Activated naive CD4-positive, alpha-beta T cell treated with anti-CD3 and anti-CD28 coated beads, Interleukin-2, amount 50 U/mL, for 16 hours (primary cell): ENCODE measurements around the gene CLMN.
"Not testable (repeated sequence)": the region's sequence is repeated elsewhere in the genome, so short reads cannot be mapped to it uniquely, and the experiment has no call there.

Source experiments
- DNase-seq: peaks from one replicate; pipeline ENCODE4 v3.0.0-alpha.2; 2020

CLMN gene

GRCh38 chr14:95189367-95190132 lies 130.2 kb downstream of the CLMN start:
- DNase-seq = no peak

- DNase-seq = no peak
Measured at GRCh38 chr14:95188380-95188779, 131.3 kb downstream of the CLMN start.

DNA sequence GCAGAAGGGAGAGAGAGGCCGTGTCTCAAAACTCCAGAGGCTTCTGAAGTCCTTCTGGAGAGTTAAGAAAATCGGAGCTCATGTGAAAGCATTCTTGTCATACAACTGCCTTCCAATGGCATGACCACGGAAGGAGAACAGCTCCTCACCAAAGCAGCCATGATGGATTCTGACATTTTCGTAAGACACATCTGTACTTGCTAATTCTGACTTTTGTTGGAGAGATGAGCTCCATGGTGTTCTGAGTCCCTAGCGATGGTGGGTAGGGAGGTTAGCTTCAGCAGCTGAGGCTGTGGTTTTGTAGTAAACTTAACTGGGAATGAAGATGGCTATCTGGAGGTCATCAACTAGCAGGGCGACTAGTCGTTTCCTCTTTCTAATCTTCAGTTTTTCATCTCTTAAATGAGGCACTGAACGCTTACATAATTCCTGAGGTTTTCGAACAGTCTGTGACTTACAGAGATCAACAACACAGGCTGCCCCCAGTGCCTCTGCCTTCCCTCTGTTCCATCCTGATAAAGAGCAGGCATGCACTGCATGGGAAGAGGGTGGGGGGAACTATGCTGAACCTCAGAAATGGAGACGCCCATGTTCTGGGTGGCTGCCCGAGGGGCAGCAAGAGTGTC lies 133.8 kb downstream of the CLMN start:
- DNase-seq = no peak

DNA sequence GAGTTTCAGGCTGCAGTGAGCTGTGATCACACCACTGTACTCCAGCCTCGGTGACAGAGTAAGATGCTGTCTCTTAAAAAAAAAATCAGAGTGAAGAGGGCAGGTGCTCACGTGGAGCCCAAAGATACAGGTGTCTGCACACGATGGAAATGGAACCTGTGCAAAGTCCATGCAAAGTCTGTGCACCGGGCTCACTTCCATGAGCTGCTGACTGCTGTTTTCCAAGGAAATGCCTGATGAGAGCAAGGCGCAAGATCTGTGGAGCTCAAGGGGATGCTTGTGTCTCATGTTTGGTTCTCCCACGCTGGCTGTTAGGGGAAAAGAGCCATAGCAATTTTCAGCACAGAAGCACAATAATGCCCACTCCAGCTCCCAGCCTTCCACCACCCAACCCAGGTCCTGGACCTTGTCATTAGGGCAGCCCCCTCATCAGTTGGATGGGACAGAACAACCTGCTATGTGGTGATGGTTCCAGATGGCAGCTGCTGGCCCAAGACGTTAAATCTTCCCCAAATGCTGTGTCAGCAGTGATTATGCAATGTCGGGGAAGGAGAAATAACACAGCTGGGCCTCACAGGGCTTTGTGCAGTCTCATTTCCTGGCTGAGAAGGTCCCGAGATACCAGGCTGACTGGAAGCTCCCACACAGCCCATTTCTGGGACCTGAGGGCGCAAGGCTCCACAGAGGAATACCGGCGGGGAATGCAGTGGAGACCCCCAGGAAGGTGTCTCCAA lies 134.5 kb downstream of the CLMN start:
- no peak for DNase-seq

DNA sequence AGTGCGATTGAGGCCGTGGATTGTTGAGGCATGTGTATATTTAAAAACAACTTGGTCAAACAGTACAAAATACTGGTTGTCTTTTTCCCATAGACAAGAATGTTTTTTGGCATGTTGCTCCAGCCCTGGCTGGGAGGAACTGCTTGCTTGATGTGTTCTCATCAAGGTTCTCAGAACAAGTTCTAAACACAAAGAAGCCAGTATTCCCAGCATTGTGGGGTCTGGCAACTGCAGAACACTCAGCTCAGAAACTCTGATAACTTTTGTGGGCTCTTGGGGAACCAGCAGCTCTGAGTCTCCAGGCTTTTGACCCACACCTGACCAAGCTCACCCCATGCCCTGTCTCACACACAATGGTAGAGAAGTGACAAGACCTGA lies 135.3 kb downstream of the CLMN start:
- DNase-seq = no peak

- DNase-seq = no peak
Measured at GRCh38 chr14:95183532-95184412, 135.9 kb downstream of the CLMN start.

DNA sequence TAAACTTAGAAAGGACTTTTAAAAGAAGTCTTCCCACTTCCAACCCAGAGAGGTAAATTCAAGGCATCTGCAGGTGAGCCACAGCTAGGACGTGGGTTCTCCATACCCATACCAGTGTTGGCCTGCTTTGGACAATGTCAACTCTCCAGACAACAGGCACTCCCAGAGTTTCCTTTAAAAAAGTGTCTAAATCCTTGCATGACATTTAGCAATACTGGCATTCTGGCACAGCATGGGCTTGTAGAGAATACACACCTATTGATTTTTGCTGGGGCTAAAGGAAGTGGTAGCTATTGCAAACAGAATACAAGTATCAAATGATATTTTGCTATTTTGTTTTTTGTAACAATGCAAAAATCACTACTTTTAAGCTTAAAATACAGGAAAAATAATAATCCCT lies 136.6 kb downstream of the CLMN start:
- no peak for DNase-seq

DNA sequence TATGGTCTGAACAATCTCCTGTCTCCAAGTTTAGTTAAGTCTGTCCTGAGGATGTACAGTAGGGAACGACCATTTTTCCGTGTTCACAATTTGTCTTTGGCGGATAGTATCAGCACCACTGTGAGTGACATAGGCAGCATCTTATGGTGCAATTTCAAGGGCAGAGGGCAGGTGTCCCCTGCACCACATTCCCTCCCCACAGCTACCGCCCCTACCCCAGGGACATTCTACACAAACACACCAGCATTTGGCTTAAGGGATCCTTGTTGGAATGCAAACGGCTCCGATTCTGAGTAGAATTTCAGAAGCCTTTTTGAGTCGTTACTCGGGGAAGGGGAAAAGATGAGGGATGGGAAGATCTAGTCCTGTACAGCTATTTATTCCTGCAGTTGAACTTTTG lies 137.3 kb downstream of the CLMN start:
- no peak for DNase-seq

- DNase-seq = no peak
Measured at GRCh38 chr14:95180966-95181741, 138.6 kb downstream of the CLMN start.

- DNase-seq = not testable (repeated sequence)
Measured at GRCh38 chr14:95175670-95176069, 144.0 kb downstream of the CLMN start.

DNA sequence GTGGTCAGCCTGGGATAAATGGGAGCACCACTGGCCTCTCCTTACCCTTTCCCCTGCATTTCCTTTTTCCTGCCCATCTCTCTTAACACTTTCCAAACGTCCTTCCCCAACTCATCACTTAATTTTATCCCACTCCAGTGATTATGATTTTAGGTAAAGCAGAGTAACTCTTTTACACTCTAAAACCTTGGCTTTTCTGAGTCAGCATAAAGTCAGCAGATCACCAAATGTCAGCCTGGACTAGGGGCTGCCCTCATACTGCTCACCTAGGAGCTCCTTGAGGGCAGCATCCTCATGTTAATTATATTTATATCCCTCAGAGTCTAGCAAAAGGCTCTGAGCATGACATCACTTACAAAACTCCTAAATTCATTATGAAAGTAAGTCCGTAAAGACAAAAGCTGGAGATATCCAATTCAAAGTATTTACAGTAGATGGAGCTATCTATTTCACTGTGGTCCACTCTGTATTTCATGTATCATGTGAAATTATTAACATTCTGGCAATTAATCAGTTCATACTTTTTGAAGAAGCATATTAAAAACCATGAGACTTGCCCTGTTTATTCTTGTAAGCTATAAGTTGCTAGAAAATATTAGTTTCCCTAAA lies 145.4 kb downstream of the CLMN start:
- DNase-seq = no peak

DNA sequence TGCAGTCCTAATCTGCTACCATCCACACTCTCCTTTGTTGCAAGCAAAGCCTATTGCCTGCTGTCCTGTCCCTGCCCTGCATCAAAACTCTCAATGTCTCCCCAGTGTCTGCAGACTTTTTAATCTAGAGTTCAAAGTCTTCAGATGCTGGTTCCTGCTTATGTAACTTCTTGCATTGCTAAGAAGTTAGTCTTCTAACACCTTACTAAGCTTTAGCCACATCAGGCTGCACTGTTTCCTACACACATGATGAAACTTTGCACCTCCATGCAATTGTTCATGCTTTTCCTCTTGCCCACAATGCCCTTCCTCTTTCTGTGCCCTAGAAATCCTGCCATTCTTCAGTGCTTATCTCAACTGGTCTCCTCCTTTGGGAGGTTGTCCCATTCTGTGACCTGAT lies 146.2 kb downstream of the CLMN start:
- DNase-seq = no peak

DNA sequence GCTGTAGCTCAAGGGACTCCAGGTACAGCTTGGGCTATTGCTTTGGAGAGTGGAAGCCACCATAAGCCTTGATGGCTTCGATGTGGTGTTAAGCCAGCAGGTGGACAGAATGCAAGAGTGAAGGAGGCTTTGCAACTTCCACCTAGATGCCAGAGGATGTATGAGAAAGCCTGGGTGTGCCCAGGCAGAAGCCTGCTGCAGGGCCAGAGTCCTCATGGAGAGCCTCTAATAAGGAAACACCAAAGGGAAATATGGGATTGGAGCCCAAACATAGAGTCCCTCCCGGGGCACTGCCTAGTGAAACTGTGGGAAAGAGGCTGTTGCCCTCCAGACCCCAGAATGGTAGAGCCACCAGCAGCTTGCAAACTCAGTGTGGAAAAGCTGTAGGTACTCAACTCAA lies 152.5 kb downstream of the CLMN start:
- DNase-seq = no peak

GRCh38 chr14:95165517-95165916 lies 154.2 kb downstream of the CLMN start:
- DNase-seq = no peak

DNA sequence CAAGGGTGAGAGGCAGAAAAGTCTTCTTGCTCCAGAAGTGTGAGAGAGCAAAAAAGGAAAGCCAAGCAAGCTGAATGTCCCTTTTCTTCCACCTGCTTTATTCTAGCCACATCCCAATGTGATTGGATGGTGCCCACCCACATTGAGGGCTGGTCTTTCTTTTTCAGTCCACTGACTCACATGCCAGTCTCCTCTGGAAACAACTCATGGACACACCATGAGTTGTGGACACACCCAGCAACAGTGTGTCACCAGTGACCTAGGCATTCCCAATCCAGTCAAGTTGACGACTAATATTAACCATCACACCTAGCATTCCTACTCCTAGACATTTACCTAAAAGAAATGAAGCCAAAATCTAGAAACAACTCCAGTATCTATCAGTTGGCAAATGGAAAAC lies 155.2 kb downstream of the CLMN start:
- no peak for DNase-seq

- DNase-seq = no peak
Measured at GRCh38 chr14:95163666-95164065, 156.0 kb downstream of the CLMN start.

DNA sequence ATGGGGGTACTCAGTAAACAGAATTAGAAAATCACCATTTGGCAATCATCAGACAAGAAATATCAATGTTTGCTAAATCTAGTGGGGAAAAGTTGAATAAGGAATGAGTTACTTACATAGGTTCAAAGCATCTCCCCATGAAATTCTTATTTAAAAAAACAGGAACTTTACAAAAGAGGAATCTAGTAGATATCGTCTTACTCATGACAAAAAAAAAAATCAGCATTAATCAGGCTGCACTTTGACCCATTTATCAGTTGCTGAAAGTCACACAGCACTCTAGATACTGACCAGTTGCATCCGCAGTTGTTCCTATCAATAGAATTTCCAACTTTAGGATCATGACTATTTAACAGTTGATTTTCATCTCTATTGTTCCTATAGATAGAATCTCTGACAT lies 156.6 kb downstream of the CLMN start:
- no peak for DNase-seq

DNA sequence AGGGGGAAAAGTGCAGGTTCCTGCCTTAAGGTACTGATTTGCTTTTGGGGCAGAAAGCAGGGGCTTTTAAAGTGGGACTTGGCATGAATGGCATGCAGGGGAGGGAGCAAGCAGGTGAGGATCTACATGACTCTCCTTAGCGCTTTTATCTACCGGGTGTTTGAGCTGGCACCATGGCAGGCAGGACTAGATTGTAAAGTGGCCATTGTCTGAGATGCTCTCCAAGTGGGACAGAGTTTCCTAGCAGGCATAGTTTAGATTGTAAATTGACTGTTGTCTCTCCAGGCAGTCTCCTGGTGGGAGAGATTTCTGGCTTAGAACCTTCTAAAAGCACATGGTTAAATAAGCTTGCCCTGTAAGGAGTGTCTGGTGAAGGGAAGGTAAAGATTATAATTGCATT lies 157.1 kb downstream of the CLMN start:
- DNase-seq = no peak

DNA sequence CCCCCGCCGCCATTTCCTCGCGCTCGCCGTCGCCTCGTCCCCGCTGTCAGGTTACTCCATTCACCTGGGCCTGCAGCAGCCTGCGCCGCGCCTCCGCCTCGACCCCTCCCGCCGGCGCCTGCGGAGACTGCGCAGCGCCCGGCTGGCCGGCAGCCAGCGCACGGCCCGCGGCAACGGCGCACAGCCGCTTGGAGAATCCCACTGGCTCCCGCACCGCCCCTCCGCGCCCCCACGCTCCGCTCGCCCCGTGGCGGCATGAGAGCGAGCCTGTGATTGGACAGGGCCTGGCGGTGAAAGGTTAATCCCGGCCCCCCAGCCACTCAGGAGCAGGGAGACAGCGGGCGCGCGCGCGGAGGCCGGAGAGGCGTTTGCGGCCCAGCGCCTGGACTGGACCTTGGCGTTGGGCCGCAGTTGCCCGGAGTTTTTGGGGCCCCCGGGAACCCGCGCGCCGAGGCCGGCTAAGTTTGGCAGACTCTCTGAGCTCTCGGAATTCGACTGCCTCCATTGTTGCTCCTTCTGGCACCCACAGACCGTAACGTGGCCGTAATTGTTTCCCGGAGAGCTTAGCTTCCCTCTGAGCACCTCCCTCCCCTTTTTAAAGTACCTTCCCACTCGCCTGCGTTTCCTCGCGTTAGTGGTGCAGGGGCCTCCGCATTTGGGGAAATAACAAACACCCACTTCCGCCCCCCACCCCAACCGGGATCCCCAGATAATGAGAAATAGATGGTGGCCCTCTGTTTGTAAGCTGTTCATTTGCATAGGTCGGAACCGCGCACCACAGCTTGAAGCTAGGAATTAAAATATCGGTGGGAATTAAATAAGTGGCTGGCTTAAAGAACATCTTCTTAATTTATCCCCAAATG lies 162.2 kb downstream of the CLMN start, which contains the start of gene DICER1:
Gene DICER1 (minus strand): TSS at position 203 of the 863 bp plus-strand sequence. CDS start 24,071 bp downstream, outside the sequence.
- DNase-seq = peak; percentile 95

- DNase-seq = no peak
Measured at GRCh38 chr14:95157048-95157326, 162.7 kb downstream of the CLMN start.
